A673 (cell line): ENCODE results near the gene IRS2.

Experiments used
- EZH2 ChIP-seq: fragments of 200-600 bp; sonication (generic); IDR thresholded peaks from 2 replicates; pipeline ENCODE4 v1.6.1; 2017; ENCODE audit warnings: borderline replicate concordance, low read depth, mild to moderate bottlenecking, mixed read lengths, antibody characterized with exemption, low read length; ENCODE audit not compliant: poor library complexity, severe bottlenecking
- TF ChIP-seq, protein P1 (sequence below): fragments of 300-800, 200-600 bp; sonication (generic); conservative IDR thresholded peaks from 2 replicates; pipeline ENCODE4 v1.5.1; 2017; ENCODE audit warnings: low read depth, mild to moderate bottlenecking, antibody characterized with exemption, low read length, moderate library complexity, mixed read lengths

DNA sequence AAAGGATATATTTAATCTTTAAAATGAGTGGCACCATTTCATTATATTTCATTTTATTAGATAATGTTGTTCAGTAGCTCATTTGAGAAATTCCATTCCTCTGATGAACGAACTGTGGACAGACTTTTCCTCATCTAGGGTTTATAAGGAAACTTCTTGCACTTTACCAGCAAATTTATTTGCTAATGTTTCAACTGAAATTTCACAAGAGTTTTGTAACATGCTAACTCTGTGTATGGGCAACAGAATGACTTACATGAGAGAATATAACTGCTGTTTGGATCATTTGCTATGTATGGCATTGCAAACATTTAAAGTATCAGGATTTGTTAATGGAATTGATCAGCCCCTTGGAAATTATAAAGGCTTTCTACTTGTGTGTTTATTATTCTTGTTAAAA is 3.7 kb upstream of the IRS2 start:
- no peak for TF ChIP-seq EZH2
- TF ChIP-seq, protein P1, sequence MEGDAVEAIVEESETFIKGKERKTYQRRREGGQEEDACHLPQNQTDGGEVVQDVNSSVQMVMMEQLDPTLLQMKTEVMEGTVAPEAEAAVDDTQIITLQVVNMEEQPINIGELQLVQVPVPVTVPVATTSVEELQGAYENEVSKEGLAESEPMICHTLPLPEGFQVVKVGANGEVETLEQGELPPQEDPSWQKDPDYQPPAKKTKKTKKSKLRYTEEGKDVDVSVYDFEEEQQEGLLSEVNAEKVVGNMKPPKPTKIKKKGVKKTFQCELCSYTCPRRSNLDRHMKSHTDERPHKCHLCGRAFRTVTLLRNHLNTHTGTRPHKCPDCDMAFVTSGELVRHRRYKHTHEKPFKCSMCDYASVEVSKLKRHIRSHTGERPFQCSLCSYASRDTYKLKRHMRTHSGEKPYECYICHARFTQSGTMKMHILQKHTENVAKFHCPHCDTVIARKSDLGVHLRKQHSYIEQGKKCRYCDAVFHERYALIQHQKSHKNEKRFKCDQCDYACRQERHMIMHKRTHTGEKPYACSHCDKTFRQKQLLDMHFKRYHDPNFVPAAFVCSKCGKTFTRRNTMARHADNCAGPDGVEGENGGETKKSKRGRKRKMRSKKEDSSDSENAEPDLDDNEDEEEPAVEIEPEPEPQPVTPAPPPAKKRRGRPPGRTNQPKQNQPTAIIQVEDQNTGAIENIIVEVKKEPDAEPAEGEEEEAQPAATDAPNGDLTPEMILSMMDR: no peak
